ENCODE data around the gene AGBL4. TPM values are rescaled to one million over a fixed set of nuclear protein-coding genes. Genes with fewer than 3 reads are reported as not detected.

Gene AGBL4
- total RNA-seq, 1 donor from 2014 or later, result 3.1 TPM

DNA sequence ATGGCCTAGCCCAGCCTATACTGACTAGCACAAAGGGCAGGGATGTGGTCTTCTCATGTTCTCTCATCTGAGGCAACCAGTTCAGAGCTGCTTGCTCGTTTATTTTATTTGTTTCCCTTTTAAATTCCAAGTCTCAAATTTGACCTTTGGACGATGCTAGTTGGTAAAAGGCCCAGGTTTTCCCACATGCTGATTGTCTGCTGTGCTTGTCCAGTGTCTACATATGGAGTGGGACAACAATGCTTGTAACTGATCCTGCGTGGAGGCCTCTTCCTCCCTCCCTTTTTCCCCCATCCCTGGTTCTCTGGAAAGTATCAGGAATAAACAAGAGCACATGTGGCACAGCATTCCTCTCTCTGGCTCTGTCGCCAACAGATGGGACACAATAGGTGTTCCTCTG, 1213.0 kb downstream of the AGBL4 start:
- Mint-ChIP-seq H3K9me3 (ENCODE audit: low read depth) (no peaks in the 10 kb centered on the region), H3K27ac (no peak overlapping the region), H3K36me3 (ENCODE audit: insufficient read depth) (no peaks in the 10 kb centered on the region), H3K27me3 (peaks cover 4% of the 10 kb centered on the region), H3K4me1 (ENCODE audit: low read depth) (no peaks in the 10 kb centered on the region), H3K4me3 (ENCODE audit: low read depth) (no peak overlapping the region)
- no peak for DNase-seq (ENCODE audit: low spot score, unreplicated experiment)
- TF ChIP-seq, protein P1, sequence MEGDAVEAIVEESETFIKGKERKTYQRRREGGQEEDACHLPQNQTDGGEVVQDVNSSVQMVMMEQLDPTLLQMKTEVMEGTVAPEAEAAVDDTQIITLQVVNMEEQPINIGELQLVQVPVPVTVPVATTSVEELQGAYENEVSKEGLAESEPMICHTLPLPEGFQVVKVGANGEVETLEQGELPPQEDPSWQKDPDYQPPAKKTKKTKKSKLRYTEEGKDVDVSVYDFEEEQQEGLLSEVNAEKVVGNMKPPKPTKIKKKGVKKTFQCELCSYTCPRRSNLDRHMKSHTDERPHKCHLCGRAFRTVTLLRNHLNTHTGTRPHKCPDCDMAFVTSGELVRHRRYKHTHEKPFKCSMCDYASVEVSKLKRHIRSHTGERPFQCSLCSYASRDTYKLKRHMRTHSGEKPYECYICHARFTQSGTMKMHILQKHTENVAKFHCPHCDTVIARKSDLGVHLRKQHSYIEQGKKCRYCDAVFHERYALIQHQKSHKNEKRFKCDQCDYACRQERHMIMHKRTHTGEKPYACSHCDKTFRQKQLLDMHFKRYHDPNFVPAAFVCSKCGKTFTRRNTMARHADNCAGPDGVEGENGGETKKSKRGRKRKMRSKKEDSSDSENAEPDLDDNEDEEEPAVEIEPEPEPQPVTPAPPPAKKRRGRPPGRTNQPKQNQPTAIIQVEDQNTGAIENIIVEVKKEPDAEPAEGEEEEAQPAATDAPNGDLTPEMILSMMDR (IDR thresholded peaks at IDR 0.05; ENCODE audit: unreplicated experiment), result no peak

DNA sequence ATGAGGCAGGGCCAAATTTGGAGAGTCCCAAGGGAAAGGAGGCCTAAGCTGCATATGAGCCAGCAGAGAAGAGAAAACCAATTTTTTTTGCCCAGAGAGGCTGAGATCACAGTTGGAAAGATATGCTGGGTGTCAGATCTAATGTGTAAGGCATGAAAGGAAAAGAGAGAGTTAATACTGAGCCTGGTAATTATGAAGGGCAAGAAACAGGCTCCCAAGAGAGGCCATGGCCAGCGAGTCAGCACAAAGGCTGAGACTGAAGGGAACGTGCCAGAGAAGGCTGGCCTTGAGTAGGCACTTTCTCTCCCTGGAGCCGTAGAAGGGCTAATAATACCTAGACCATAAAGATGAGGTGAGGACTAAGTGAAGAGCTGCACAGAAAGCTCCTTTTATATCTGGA, 1215.3 kb downstream of the AGBL4 start:
- TF ChIP-seq, protein P1 (IDR thresholded peaks at IDR 0.05; ENCODE audit: unreplicated experiment), result no peak
- Mint-ChIP-seq H3K9me3 (ENCODE audit: low read depth) (no peaks in the 10 kb centered on the region), H3K27me3 (peaks cover 9% of the 10 kb centered on the region), H3K27ac (no peak overlapping the region), H3K36me3 (ENCODE audit: insufficient read depth) (no peaks in the 10 kb centered on the region), H3K4me3 (ENCODE audit: low read depth) (no peak overlapping the region), H3K4me1 (ENCODE audit: low read depth) (no peaks in the 10 kb centered on the region)
- no peak for DNase-seq (ENCODE audit: low spot score, unreplicated experiment)

DNA sequence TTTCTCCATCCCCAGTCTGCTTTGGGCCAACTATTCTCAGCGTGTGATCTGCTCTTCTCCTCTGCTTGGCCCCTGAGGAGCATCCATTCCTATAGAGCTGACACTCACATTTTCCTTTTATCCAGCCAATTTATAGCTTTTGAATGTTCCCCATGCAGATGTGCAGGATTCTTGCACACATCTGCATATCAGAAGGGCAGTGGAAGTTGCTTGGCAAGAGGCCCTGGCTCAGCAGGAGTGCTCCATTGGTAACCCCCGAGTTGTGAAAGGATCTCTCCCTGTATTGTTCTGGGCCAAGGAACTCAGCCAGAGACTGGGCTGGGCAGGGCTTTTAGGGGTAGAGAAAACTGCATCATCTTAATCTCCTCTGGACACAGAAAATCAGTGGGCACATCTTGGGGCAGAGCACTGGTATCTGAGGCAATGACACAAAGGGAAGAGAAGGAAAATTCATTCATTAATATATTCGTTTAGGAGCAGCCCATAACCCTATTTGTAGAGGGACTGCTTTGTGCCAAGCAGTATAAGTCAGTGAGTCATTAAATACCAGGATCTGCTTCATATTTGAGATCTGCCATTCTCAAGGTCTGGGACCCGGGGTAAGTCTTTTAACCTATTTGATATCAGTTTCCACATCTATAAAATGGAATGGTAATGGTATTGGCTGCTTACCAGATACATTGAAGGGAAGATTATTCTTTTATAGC, 1216.0 kb downstream of the AGBL4 start:
- no peak for DNase-seq (ENCODE audit: low spot score, unreplicated experiment)
- Mint-ChIP-seq H3K36me3 (ENCODE audit: insufficient read depth) (no peaks in the 10 kb centered on the region), H3K4me1 (ENCODE audit: low read depth) (no peaks in the 10 kb centered on the region)

DNA sequence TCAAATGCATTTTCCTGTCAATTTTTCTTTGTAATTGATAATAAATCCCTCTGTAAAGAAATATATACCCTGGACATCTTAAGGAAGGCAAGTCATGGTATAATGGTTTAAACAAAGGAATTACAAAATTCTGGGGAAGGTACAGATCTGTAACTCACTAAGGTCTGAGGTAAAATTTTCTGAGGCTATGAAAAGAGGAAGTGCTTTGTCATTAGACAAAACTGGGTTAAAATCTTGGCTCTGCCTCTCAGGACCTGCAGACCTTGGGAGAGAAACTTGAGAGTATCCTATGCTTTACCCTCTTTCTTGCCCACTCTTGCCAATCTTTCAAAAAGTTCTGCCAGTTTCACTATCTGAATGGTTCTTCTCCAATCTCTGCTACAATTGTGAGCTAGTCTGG, 1220.3 kb downstream of the AGBL4 start:
- no peak overlapping the region for H3K27ac Mint-ChIP-seq
- TF ChIP-seq, protein P1 (IDR thresholded peaks at IDR 0.05; ENCODE audit: unreplicated experiment), result no peak
- peaks cover 4% of the 10 kb centered on the region for H3K9me3 Mint-ChIP-seq (ENCODE audit: low read depth)
- H3K27me3 Mint-ChIP-seq, result peaks cover 19% of the 10 kb centered on the region
- no peak overlapping the region for H3K4me3 Mint-ChIP-seq (ENCODE audit: low read depth)
- no peaks in the 10 kb centered on the region for H3K4me1 Mint-ChIP-seq (ENCODE audit: low read depth)
- DNase-seq (ENCODE audit: low spot score, unreplicated experiment), result no peak
- no peaks in the 10 kb centered on the region for H3K36me3 Mint-ChIP-seq (ENCODE audit: insufficient read depth)

More for the DNA sequence above, 1216.0 kb downstream of the AGBL4 start:
- TF ChIP-seq, protein P1 (IDR thresholded peaks at IDR 0.05; ENCODE audit: unreplicated experiment), result no peak
- Mint-ChIP-seq H3K4me3 (ENCODE audit: low read depth) (no peak overlapping the region), H3K27ac (no peak overlapping the region), H3K27me3 (peaks cover 9% of the 10 kb centered on the region), H3K9me3 (ENCODE audit: low read depth) (no peaks in the 10 kb centered on the region)

DNA sequence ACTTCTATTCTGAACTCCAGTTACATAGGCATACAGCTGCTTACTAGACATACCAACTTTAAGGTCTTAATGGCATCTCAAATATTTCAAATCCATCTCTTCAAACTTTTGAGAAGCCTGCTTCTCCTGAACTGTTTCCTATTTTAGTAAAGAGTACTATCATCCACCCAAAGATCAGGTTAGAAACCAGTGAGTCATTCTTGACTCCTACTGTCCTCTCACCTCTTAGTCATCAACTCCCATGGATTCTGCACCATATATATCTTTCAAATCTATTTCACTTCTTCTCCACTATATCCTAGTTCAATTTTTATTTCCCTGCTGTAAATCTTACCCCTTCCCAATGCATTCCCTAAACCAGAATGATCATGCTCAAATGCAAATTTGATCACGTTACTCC, 1228.9 kb downstream of the AGBL4 start:
- H3K4me1 Mint-ChIP-seq (ENCODE audit: low read depth), result peaks cover 24% of the 10 kb centered on the region
- H3K4me3 Mint-ChIP-seq (ENCODE audit: low read depth), result no peak overlapping the region
- H3K9me3 Mint-ChIP-seq (ENCODE audit: low read depth), result peaks cover 4% of the 10 kb centered on the region
- TF ChIP-seq, protein P1 (IDR thresholded peaks at IDR 0.05; ENCODE audit: unreplicated experiment), result no peak
- peaks cover 5% of the 10 kb centered on the region for H3K27me3 Mint-ChIP-seq
- no peaks in the 10 kb centered on the region for H3K36me3 Mint-ChIP-seq (ENCODE audit: insufficient read depth)
- no peak for DNase-seq (ENCODE audit: low spot score, unreplicated experiment)
- H3K27ac Mint-ChIP-seq, result no peak overlapping the region
